Effector memory CD8-positive, alpha-beta T cell (primary cell): ENCODE measurements around the gene WWC1.

Source experiments
- ATAC-seq: fragments of 150-1000 bp; cut with Tn5 transposase; replicated peaks from 2 replicates; pipeline ENCODE4 v1.10.0; 2021; ENCODE audit warnings: mild to moderate bottlenecking, moderate library complexity
- DNase-seq, 3 experiments: peaks; one replicate each; pipeline ENCODE4 v3.0.0; 2021
- H3K27ac Mint-ChIP-seq, 2 donors: one replicate each; pipeline ENCODE4 v1.8.0; 2022; ENCODE audit warnings: mild to moderate bottlenecking in 2 of 2, mixed read lengths in 2 of 2, moderate library complexity in 2 of 2
- H3K27me3 Mint-ChIP-seq, 2 donors: one replicate each; pipeline ENCODE4 v1.8.0; 2022; ENCODE audit warnings: mixed read lengths in 2 of 2
- H3K36me3 Mint-ChIP-seq: one replicate; pipeline ENCODE4 v1.8.0; 2022; ENCODE audit warnings: mild to moderate bottlenecking, moderate library complexity, mixed read lengths; ENCODE audit not compliant: insufficient read depth
- H3K4me1 Mint-ChIP-seq, 2 donors: one replicate each; pipeline ENCODE4 v1.8.0; 2022; ENCODE audit warnings: low read depth in 2 of 2, mixed read lengths in 2 of 2
- H3K4me3 Mint-ChIP-seq, 2 donors: one replicate each; pipeline ENCODE4 v1.8.0; 2022; ENCODE audit warnings: mild to moderate bottlenecking in 2 of 2, mixed read lengths in 2 of 2, moderate library complexity in 2 of 2
- H3K9me3 Mint-ChIP-seq, 2 donors: one replicate each; pipeline ENCODE4 v1.8.0; 2022; ENCODE audit warnings: mixed read lengths in 2 of 2

WWC1 gene

DNA sequence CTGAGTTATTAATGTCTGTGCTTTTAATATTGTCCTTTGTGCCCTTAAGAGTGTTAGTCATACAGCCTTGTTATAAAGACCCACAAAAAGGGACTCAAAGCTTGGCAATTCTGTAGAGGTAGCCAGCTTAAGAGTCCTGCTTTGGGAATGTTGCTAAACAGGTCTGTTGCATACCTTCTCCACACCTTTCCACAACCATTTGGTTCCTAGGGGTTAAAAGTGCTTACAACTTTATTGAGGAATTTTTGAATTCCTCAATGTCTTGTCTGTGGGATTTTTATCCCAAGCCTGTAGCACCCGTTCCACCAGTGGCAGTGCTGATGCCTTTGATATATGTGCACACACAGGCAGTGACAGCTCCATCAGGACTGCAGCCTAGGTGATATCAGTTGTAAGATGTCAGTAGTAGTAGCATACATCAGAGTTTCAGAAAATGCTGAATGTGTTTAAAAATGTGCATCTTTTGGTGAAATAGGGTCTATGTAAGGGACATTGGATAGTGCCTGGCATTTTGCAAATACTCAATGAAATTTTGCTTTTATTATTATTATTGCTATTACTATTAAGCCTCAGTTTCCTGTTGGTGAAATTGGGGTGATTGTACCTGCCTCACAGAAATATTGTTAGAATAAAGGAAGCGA lies 68.5 kb downstream of the WWC1 start:
- no peak overlapping the region for H3K4me3 Mint-ChIP-seq
- DNase-seq (no peak), ATAC-seq (no peak)
- H3K36me3 Mint-ChIP-seq, result peaks cover 3% of the 10 kb centered on the region
- peaks cover 4 to 18% of the 10 kb centered on the region in 2 donors for H3K27me3 Mint-ChIP-seq
- H3K9me3 Mint-ChIP-seq, result no peaks in the 10 kb centered on the region
- peaks cover 0 to 1% of the 10 kb centered on the region in 2 donors for H3K4me1 Mint-ChIP-seq
- H3K27ac Mint-ChIP-seq, result no peak overlapping the region

DNA sequence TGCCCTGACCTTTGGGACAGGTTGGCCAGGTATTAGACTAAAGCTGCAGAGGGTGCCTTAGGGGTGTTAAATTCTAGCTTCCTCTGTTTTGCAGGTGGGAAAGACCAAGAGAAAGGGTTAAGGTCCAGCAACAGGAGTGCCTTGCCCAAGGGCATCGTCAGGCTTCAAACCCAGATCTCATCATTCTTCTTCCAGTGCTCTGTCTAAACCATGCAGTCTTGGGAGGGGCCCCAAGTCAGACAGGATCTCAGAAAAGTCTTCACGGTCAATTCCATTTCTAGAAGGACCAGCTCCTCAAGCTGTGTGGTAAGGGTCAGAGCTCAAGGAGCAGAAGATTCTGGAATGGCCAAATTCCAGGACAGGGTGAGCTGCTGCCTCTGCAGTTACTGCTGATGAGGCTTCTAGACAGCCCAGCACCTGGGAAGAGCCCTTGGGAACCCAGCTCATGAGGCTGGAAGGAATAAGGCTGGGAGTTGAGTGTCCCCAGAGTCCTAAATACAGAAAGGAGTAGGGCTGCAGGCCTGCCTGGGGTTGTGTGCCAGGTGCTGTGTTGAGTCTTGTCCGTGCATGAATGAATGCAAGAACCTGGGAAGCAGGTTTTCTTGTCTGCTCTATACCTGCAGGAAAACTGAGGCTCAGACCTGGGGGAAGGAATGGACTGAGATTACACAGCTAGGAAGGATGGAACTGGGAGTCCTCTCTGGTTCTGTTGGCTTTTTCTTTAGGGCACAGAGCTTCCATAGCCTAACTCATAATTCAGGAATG lies 69.3 kb downstream of the WWC1 start:
- no peak overlapping the region for H3K27ac Mint-ChIP-seq
- no peak overlapping the region for H3K4me3 Mint-ChIP-seq
- H3K4me1 Mint-ChIP-seq, result peaks cover 0 to 2% of the 10 kb centered on the region in 2 donors
- DNase-seq, result no peak
- no peak for ATAC-seq
- peaks cover 4 to 21% of the 10 kb centered on the region in 2 donors for H3K27me3 Mint-ChIP-seq
- H3K36me3 Mint-ChIP-seq, result peaks cover 3% of the 10 kb centered on the region
- H3K9me3 Mint-ChIP-seq, result no peaks in the 10 kb centered on the region

DNA sequence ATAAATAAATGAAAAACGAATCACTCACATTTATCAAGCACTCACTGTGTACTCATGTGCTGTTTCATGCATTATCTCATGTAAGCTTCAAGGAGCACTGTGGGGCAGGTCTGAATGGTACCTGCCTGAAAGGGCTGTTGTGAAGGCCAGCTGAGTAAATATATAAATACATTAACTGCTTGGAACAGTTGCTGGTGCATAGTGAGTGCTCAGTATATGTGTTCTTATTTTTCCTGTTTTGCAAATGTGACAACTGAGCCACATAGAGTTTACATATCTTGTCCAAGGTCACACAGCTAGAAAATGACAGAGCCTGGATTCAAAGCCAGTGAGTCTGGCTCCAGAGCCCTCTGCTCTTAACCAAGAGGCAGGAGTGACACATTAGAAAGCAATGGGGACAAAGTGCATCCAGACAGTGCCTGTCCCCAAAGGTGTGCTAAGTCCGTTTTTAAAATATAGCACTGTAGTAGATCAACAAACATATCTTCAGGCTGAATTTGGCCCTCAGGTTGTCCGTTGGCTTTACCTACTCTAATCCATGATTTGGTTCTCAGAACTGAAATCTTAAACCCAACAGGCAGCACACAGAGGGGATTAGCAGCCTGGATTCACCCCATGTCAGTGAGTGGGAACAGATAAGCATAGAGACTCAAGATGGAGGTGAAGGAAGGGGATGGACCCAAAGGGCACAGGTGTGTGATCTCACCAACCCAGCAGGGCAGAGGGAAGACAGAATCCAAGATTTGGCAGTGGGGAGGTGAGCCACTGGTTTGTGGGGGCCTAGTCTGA lies 70.8 kb downstream of the WWC1 start:
- Mint-ChIP-seq H3K4me1 (peaks cover 0 to 2% of the 10 kb centered on the region in 2 donors), H3K4me3 (no peak overlapping the region)
- ATAC-seq, result no peak

DNA sequence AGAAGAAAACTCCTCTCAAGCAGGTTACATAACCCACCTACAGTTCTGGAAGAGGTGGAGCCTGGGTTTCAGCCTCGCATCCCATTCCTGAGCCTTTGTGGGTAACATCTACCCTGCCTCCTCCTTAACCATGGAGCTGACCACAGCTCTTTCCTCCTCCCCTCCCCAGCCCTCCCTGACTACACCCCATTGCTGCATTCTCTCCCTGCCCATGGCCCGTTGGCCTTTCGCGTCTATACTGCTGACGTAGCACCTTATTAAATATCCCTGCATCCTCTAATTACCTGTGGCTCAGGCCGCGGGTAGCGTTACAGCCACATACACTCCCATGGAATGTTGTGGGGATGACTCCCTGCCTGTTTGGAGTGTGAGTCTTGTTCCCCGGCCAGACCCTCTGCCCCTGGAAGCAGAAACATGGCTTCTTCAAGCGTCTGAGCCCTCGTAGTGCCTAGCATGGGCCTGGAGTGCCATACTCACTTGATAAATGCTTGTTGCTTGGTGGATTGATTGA lies 72.8 kb downstream of the WWC1 start:
- DNase-seq (no peak), ATAC-seq (no peak)
- no peaks in the 10 kb centered on the region for H3K36me3 Mint-ChIP-seq
- H3K4me3 Mint-ChIP-seq, result no peak overlapping the region
- no peaks in the 10 kb centered on the region for H3K9me3 Mint-ChIP-seq
- peaks cover 10 to 29% of the 10 kb centered on the region in 2 donors for H3K27me3 Mint-ChIP-seq
- no peak overlapping the region for H3K27ac Mint-ChIP-seq
- H3K4me1 Mint-ChIP-seq, result peaks cover 0 to 2% of the 10 kb centered on the region in 2 donors

More for the DNA sequence above, 70.8 kb downstream of the WWC1 start:
- H3K27me3 Mint-ChIP-seq, result peaks cover 4 to 21% of the 10 kb centered on the region in 2 donors
- H3K36me3 Mint-ChIP-seq, result peaks cover 2% of the 10 kb centered on the region
- no peak for DNase-seq
- H3K9me3 Mint-ChIP-seq, result no peaks in the 10 kb centered on the region
- H3K27ac Mint-ChIP-seq, result no peak overlapping the region

DNA sequence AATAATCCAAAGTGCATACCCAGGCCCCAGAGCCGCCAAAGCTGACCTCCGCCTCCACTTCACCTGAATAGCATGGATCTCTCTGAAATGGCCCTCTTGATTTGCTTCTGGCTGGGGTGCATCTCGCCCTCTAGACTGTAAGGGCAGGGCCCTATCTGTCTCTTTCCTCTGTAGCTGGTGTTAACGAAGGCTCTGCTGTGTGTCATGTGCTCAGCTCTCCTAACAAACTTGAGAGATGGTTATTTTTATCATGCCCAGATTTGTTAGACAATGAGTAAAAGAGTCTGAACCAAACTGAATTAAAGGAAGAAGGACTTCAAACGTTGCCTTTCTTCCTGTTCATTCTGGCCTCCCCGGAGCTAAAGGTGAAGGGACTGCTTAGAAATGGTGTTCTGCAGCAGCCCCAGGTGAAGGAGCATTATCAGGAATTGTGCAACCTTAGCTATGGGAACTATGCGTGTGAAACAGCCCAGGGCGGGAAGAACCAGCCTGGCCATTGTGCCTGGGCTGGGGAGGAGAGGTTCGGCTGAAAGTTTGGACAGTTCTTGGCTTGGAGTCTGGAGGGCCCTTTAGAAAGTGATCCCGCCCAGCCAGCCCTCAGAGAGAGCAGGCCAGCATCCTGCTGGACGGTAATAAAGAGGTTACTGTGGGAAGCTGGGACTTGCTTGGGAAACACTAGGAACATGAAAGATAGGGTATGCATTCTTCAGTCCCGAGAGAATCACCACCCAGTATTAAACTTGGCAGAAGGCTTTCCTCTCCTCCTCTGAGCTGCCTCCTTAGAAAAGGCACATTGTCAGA lies 73.5 kb downstream of the WWC1 start:
- Mint-ChIP-seq H3K27ac (no peak overlapping the region), H3K4me3 (no peak overlapping the region), H3K36me3 (no peaks in the 10 kb centered on the region), H3K4me1 (peaks cover 0 to 2% of the 10 kb centered on the region in 2 donors), H3K27me3 (peaks cover 10 to 29% of the 10 kb centered on the region in 2 donors), H3K9me3 (no peaks in the 10 kb centered on the region)
- DNase-seq, result no peak
- ATAC-seq, result no peak

DNA sequence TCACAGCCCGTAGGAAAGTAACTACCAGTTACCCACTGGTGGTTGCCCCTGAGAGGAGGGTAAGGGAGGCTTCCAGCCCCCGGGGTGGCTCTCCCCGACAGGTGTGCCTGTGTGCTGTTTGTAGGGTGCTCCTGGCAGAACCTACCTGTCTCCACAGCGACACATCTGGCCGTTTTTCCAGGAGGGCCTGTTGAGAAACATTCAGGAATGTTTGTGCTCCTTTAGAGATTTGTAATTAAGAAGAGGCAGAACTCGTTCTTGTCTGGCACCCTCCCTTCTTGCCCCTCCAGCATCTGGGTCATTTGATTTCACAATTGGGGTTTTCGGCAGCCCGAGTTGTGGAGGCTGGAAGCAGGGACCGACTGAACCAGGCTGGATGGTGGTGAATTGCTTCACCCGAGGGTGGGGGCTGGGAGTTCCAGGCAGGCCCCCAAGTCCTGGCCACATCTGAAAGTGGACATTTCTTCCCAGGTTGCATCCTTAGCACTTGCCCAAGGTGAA lies 74.2 kb downstream of the WWC1 start:
- no peak for ATAC-seq
- Mint-ChIP-seq H3K4me1 (peaks cover 0 to 2% of the 10 kb centered on the region in 2 donors), H3K36me3 (no peaks in the 10 kb centered on the region), H3K27ac (no peak overlapping the region), H3K27me3 (peaks cover 10 to 29% of the 10 kb centered on the region in 2 donors), H3K9me3 (no peaks in the 10 kb centered on the region), H3K4me3 (no peak overlapping the region)
- DNase-seq, result no peak

DNA sequence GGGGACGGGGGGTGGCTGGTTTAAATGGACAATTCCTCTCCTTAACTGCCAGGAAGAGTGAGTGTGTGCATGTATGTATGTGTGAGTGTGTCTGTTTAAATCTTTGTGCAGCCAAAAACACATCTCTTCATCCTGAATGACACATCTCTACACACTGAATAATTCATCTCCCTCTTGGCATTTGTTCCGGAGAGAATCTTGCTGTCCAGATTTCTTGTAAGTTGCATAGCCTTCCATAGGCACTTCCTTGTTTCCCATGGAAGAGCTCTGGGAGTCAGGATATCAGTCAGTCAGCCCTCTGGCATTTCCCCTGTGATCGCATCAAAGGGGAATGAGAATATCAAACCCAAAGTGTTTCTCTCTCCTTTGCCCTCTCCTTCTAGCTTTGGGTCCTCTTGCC lies 74.7 kb downstream of the WWC1 start:
- Mint-ChIP-seq H3K27me3 (peaks cover 10 to 28% of the 10 kb centered on the region in 2 donors), H3K27ac (no peak overlapping the region), H3K4me3 (no peak overlapping the region), H3K9me3 (no peaks in the 10 kb centered on the region), H3K36me3 (no peaks in the 10 kb centered on the region), H3K4me1 (peaks cover 0 to 2% of the 10 kb centered on the region in 2 donors)
- ATAC-seq (no peak), DNase-seq (no peak)

DNA sequence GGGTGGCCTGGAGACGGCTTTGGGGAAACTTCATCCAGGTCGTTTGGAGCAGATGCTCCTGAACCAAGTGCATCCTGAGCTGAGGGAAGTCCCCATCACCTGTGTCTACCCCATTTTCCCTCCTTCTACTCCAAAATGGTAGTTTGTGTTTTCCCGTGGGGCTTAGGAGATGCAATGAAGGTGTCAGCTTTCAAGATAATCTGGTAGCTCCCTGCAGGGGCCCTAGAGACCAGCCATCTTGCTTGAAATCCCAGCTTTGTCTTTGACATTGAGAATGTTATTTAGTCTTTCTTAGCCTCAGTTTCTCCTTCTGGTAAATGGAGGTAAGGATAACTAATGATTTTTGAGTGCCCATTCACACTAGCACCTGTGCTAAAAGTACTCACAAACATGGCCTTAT lies 77.4 kb downstream of the WWC1 start:
- peaks cover 0 to 2% of the 10 kb centered on the region in 2 donors for H3K4me1 Mint-ChIP-seq
- no peak overlapping the region for H3K27ac Mint-ChIP-seq
- H3K4me3 Mint-ChIP-seq, result no peak overlapping the region
- DNase-seq (no peak), ATAC-seq (no peak)
- H3K9me3 Mint-ChIP-seq, result no peaks in the 10 kb centered on the region
- no peaks in the 10 kb centered on the region for H3K36me3 Mint-ChIP-seq
- H3K27me3 Mint-ChIP-seq, result peaks cover 6 to 22% of the 10 kb centered on the region in 2 donors

DNA sequence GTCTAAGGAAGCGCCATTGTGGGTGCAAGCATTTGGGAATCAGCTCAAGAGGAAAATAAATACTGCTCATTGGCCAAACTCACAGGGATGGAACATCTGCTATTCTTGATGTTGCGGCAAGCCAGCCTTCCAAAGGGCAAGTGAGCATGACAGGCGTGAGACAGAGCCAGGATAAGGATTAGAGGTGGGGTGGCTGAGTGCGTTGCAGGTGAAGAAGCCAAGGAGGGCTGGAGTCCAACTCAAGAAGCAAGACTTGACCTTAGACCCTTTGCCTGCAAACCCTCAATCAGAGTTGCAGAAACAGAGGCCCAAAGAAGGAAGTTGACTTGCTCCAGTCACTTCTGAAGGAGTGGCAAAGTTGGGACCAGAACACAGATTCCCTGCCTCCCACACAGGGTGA lies 79.4 kb downstream of the WWC1 start:
- no peak for ATAC-seq
- Mint-ChIP-seq H3K27me3 (peaks cover 6 to 15% of the 10 kb centered on the region in 2 donors), H3K4me1 (no peaks in the 10 kb centered on the region), H3K9me3 (no peaks in the 10 kb centered on the region), H3K4me3 (no peak overlapping the region), H3K36me3 (no peaks in the 10 kb centered on the region), H3K27ac (no peak overlapping the region)
- DNase-seq, result no peak

DNA sequence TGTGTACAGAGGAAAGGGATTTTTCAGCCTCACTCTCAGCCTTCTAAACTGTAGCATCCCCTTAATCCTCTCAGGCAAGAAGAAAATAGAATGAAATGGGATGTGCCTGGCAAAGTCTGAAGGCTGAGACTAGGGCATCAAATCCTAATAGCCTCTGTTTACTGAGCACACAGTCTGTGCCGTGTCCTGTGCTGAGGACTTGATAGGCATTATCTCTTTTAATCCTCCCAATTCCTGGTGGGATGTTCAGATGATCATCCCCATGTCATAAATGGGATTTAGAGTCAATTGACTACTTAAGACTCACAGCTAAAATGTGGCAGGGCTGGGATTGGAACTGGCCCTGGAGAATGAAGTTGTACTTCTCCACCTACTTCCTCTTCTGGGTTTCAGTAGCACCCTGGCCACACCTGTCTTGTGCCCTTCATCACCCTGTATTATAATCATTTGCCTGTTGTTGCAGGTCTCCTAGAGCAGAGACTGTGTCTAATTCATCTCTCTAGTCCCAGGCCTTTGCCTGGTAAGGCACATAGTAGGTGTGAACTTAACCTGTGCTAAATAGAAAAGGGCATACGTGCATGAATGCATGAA lies 81.0 kb downstream of the WWC1 start:
- Mint-ChIP-seq H3K27ac (no peak overlapping the region), H3K9me3 (no peaks in the 10 kb centered on the region), H3K27me3 (peaks cover 6 to 15% of the 10 kb centered on the region in 2 donors), H3K4me3 (no peak overlapping the region), H3K36me3 (no peaks in the 10 kb centered on the region), H3K4me1 (peaks cover 0 to 4% of the 10 kb centered on the region in 2 donors)
- no peak for DNase-seq
- no peak for ATAC-seq

DNA sequence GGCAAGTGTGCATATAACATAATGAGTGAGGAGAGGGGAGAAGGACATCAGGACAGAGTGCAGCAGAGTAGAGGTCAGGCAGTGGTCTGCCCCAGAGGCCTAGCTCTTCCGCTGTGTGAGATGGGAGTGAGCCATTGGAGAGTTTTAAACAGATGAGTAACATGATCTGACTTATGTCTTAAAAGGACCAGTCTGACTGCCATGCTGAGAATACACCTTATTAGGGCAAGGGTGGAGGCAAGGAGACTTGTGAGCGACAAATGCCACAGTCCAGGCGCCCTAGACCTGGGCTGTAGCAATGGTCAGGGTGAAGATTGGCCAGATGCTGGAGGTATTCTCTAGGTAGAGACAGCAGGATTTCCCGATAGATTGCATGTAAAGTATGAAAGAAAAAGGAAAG lies 83.1 kb downstream of the WWC1 start:
- H3K27me3 Mint-ChIP-seq, result peaks cover 0 to 8% of the 10 kb centered on the region in 2 donors
- no peaks in the 10 kb centered on the region for H3K36me3 Mint-ChIP-seq
- no peak for ATAC-seq

DNA sequence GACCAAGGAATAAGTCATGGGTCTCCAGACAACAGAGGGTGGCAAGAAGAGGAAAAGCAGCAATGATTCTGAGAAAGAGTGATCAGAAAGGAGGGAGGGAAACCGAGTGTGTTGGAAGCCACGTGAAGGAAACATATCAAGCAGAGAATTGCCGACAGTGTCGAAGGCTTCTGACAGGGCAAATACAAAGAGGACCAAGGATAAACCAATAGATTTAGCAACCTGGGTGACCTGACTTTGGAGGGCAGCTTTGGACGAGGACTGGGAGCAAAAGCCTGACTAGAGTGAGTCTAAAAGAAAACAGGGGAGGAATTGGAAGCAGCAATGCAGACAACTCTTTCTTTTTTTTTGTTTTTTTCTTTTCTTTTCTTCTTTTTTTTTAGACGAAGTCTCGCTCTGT lies 83.8 kb downstream of the WWC1 start:
- Mint-ChIP-seq H3K4me3 (no peak overlapping the region), H3K9me3 (no peaks in the 10 kb centered on the region), H3K4me1 (peaks cover 0 to 6% of the 10 kb centered on the region in 2 donors), H3K36me3 (no peaks in the 10 kb centered on the region), H3K27ac (no peak overlapping the region), H3K27me3 (peaks cover 0 to 8% of the 10 kb centered on the region in 2 donors)
- DNase-seq, result no peak
- ATAC-seq, result no peak

More for the DNA sequence above, 83.1 kb downstream of the WWC1 start:
- H3K4me3 Mint-ChIP-seq, result no peak overlapping the region
- no peaks in the 10 kb centered on the region for H3K9me3 Mint-ChIP-seq
- no peak overlapping the region for H3K27ac Mint-ChIP-seq
- H3K4me1 Mint-ChIP-seq, result peaks cover 0 to 6% of the 10 kb centered on the region in 2 donors
- DNase-seq, result no peak
